OCI-LY3 (cell line): ENCODE data around the gene COPZ2.

ENCODE experiments used
- EZH2phosphoT487 ChIP-seq: fragments of 200-600 bp; shearing (Covaris generic); IDR thresholded peaks from 2 replicates; pipeline ENCODE4 v1.6.1; 2018; ENCODE audit warnings: antibody characterized with exemption, mixed run types, low read depth
- TF ChIP-seq, protein P1 (sequence below): fragments of 200-600, 300-600 bp; sonication (generic); IDR thresholded peaks from 2 replicates; pipeline ENCODE4 v1.5.1; 2014; ENCODE audit warnings: antibody characterized with exemption, low read length, low read depth

DNA sequence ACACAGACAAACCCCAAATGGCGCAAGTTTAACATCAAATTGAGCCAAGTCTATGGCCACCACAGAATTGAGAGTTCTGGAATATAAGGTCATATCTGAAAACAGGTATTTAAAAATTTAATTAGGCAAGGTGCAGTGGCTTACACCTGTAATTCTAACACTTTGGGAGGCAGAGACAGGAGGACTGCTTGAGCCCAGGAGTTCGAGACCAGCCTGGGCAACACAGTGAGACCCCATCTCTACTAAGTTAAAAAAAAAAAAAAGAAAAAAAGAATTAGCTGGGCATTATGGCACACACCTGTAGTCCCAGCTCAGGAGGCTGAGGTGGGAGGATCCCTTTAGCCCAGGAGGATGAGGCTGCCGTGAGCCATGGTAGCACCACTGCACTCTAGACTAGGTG, 29.6 kb upstream of the COPZ2 start:
- TF ChIP-seq, protein P1, sequence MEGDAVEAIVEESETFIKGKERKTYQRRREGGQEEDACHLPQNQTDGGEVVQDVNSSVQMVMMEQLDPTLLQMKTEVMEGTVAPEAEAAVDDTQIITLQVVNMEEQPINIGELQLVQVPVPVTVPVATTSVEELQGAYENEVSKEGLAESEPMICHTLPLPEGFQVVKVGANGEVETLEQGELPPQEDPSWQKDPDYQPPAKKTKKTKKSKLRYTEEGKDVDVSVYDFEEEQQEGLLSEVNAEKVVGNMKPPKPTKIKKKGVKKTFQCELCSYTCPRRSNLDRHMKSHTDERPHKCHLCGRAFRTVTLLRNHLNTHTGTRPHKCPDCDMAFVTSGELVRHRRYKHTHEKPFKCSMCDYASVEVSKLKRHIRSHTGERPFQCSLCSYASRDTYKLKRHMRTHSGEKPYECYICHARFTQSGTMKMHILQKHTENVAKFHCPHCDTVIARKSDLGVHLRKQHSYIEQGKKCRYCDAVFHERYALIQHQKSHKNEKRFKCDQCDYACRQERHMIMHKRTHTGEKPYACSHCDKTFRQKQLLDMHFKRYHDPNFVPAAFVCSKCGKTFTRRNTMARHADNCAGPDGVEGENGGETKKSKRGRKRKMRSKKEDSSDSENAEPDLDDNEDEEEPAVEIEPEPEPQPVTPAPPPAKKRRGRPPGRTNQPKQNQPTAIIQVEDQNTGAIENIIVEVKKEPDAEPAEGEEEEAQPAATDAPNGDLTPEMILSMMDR: no peak
- TF ChIP-seq EZH2phosphoT487: no peak
